TTC549 (cell line): ENCODE data around the gene DES.
A peak's percentile ranks its signal among the peaks of the same experiment; 100 is the strongest.
"Not testable (repeated sequence)": the region's sequence is repeated elsewhere in the genome, so short reads cannot be mapped to it uniquely, and the experiment has no call there.

Experiments used
- FAIRE-seq: peaks from 2 replicates; lab custom pipeline; 2012; peaks lifted over from hg19 to GRCh38; lab: Jason Lieb, UNC

DES gene

DNA sequence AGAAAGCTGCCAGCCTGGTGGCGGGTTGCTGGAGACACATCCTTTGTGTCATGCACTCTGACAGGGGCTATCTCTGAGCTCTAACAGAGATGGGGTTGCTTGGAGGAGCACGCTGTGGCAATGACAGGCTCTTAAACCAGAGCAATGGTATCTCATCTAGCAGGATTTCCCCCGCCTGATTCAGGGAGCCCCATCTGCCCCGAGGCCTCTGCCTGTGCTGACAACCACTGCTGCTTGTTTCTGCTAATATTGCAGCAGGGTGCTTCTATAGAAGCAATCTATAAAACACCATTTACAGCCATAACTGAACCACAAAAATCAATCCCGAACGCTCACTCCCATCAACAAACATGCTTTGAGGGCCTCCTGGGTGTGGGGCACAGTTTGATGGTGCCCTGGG, 17.6 kb upstream of the DES start:
- no peak for FAIRE-seq

GRCh38 chr2:219401606-219402005, 16.6 kb upstream of the DES start:
- no peak for FAIRE-seq

GRCh38 chr2:219402665-219403515, 15.3 kb upstream of the DES start:
- FAIRE-seq, result peak; percentile 88

- FAIRE-seq, result no peak
Observed at GRCh38 chr2:219403861-219404260, 14.3 kb upstream of the DES start.

DNA sequence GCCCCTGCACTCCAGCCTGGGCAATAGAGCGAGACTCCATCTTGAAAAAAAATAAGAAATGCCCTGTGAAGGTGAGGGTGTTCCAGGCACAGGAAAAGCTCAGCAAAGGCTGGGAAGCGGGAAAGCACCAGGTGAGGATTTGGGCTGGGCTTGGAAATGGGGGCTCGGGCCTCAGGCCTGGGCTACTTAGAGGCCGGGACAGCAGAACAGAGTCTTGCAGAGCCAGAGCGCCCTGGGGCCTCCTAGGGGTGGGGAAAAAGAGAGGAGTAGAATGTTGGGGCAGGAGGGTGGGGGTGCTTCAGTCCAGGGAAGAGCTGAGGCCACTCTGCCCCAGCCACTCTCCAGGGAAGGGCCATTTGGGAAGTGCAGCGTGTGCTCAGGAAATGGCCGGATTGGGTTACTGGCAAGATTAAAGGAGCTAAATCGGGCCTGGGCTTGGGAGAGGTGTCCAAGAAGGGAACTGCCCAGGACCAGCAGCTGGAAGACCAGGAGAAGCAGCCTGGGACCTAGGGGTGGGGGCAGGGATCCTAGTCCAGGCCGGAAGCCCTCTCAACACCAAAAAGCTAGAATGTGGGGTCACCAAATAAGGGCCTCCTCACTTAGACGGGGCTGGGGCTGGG, 13.8 kb upstream of the DES start:
- FAIRE-seq, result no peak

GRCh38 chr2:219404954-219405353, 13.2 kb upstream of the DES start:
- FAIRE-seq, result no peak

DNA sequence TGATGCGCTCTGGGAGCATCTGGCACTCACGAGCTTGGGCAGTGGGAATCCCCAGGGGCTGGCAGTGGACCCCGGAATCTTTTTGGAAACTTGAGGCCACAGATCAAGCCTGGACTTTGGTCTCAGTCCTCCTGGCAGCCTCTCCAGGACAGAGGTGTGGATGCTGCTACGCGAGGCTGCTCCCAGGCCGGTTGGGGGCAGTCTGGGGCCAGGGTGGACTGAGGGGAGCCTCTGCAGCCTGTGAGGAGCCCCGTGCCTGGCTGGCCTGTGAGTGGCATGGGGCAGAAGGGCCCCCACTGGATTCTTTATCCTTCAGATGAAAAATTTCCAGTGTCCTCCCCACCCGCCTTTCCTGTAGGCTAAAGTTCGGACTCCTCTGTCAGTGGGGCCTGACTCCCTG, 12.7 kb upstream of the DES start:
- FAIRE-seq, result no peak

DNA sequence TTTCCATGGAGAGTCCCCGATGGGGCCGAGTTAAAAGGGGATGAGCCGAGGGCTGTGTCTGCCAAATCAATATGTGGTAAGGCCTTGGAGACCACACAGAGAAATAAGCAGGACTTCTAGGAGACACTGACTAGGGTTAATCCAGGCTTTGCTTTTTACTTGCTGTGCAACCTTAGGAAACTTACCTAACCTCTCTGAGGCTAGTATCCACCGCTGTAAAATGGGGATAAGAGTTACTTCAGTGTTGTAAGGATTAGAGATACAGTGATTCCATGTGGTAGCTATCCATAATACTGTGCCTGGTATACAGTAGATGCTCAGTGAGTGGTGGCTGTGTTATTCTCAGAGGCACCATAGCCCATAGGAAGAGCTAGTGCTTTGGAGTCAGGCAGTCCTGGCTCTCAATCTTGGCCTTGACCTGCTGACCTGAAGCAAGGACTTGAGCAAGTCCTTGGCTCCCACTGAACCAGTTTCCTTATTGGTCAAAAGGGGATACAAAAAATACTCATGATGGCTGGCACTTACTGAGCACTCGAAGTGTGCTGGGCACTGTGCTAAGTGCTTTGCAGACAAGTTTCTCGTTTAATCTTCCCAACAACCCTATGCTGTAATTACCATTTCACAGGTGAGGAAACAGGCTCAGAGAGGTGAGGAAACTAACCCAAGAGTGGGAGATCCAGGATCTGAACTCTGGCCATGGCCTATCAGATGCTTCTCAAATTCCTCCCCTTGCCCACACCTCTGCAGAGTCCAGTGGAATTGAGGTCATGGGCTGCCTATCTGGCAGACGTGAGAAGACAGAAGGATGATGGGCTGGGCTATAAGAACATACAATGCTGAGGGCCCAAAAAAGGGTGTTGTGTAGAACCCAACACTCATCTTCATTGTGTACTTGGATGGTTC, 12.0 kb upstream of the DES start:
- FAIRE-seq, result no peak

GRCh38 chr2:219406861-219407230, 11.3 kb upstream of the DES start:
- no peak for FAIRE-seq

GRCh38 chr2:219407343-219407742, 10.8 kb upstream of the DES start:
- not testable (repeated sequence) for FAIRE-seq

DNA sequence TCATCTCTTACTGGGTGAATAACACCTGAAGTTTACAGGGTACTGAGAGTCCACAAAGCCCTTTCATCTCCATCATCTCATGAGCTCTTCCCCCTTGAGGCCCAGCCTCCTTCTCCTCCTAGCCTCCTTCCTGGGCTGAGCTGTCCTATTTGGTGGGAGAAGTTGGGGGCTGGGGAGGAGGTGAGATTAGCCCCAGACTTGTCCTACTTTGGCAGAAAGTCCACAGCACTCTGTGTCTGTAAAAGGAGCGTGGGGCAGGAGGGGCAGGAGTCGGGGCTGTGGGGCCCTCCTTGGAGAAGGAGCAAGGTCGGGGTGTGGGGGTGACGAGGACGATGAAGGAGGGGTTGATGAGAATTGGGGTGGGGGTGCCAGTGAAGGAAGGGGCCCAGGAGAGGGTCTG, 10.0 kb upstream of the DES start:
- FAIRE-seq, result no peak

DNA sequence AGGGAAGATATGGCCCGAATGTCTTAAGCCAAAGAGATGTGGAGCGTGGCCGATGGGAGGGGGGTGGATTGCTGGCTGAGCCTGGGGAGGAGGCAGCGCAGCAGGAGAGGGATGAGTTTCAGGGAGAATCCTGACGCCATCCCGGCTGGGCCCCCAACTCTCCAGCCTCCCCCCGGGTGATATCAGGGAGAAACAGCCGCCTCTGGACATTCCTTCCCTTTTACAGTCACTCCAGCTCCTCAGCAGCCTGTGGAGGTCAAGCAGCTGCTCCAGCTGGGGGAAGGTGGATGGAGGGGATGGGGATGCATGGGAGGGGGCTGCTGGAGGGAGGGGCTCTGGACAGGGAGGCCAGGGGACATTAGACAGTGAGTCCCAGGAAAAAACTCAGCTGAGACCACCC, 9.5 kb upstream of the DES start:
- no peak for FAIRE-seq

DNA sequence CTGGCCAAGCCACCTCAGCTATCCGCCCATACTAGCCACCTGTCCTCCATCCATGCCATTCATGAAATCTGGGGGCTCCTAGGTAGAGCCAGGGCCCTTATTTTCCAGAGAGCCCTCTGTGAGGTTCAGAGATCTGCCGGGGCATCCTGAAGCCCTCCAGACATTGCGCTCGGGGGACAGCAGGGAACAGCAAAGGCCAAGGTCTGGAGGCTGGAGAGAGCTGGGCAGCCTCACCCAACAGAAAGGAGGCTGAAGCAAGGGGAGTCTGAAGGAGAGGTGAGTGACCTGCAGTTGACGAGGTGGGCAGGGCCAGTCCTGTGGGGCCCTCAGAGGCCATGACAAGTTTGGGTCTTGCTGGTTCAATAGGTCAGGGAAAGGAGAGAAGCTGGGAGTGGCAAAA, 8.6 kb upstream of the DES start:
- no peak for FAIRE-seq

DNA sequence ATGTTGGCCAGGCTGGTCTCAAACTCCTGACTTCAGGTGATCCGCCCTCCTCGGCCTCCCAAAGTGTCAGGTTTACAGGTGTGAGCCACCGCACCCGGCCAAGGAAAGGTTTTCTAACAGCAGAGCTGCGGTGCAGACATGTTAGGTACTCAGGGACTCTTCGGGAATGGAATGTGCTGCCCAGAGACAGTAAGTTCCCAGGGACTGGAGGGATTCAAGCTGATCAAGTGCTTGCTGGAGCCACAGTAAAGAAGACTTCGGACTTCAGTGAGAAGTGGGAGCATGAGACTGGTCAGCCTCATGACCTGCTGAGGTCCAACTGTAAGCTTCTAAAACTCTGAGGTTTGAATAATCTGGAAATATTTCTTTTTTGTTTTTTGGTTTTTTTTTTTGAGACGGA, 7.8 kb upstream of the DES start:
- no peak for FAIRE-seq

DNA sequence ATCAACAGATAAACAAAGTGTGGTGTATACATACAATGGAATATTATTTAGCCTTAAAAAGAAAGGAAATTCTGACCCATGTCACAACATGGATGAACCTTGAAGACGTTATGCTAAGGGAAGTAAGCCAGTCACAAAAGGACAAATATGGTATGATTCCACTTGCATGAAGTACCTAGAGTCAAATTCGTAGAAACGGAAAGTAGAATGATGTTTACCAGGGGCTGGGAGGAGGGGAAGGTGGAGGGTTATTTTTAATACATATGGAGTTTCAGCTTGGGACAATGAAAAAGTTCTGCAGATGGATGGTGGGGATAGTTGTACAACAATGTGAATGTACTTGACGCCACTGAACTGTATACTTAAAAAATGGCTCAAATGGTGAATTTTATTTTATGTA, 3.3 kb upstream of the DES start:
- no peak for FAIRE-seq

- FAIRE-seq, result no peak
Observed at GRCh38 chr2:219415580-219416234, 2.5 kb upstream of the DES start.

DNA sequence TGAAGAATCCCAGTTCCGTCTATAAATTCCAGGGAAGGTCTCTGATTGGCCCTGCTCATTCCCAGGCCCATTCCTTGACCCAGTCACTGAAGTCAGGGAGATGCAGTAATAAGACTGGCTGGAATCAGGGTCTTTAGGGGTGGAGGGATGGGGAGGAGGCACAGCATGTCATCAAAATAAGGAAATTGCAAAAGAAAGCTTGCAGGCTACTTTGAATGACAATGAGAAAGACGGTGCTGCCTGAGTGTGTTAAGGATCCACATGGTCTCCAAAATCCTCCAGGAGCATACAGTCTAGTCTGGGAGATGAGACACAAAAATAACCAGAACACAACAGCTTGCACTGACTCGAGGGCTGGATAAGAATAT, 2.0 kb upstream of the DES start:
- FAIRE-seq, result no peak

- no peak for FAIRE-seq
Observed at GRCh38 chr2:219416938-219417337, 1.2 kb upstream of the DES start.

- FAIRE-seq, result no peak
Observed at GRCh38 chr2:219417374-219417773, 803 bp upstream of the DES start.

GRCh38 chr2:219419012-219419324, 791 bp downstream of the DES start:
- no peak for FAIRE-seq

- FAIRE-seq, result no peak
Observed at GRCh38 chr2:219419331-219420197, 1.4 kb downstream of the DES start.

DNA sequence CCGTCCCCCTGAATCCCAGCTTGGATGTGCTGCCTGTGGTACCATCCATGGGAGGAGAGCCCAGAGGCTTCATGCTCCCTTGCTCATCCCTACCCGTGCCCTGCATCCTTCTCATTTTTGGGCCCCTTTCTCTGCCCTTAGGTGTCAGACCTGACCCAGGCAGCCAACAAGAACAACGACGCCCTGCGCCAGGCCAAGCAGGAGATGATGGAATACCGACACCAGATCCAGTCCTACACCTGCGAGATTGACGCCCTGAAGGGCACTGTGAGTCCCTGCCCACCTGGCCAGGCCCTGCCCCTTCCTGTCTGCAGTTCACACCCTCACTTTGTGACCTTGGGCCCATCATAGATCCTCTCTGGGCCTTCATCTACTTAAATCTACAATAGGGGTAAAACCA, 2.5 kb downstream of the DES start:
- no peak for FAIRE-seq
